GM19452 (cell line): Measurements from ENCODE around the gene ESPN.

Source experiments
- ATAC-seq: cut with Tn5 transposase; IDR thresholded peaks from one replicate; pipeline ENCODE4 v1.9.1; 2021; ENCODE audit not compliant: unreplicated experiment

Gene ESPN

DNA sequence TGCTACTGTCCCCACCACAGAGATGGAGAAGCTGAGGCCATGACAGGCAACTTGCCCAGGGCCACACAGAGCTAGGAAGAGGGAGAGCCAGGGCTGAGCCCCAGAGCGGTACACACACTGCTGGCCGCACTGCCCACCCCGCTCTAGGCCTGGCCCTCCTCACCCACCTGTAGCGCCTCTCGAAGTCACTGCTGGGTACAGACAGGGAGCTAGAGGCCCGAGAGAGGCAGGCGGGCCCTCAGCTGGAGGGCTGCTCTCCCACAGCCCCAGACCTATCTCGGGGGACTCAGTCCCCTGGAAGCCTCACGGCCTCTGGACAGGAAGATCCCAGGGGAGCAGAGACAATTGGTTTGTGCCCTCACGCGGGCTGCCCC is 84.2 kb downstream of the ESPN start:
- no peak for ATAC-seq

DNA sequence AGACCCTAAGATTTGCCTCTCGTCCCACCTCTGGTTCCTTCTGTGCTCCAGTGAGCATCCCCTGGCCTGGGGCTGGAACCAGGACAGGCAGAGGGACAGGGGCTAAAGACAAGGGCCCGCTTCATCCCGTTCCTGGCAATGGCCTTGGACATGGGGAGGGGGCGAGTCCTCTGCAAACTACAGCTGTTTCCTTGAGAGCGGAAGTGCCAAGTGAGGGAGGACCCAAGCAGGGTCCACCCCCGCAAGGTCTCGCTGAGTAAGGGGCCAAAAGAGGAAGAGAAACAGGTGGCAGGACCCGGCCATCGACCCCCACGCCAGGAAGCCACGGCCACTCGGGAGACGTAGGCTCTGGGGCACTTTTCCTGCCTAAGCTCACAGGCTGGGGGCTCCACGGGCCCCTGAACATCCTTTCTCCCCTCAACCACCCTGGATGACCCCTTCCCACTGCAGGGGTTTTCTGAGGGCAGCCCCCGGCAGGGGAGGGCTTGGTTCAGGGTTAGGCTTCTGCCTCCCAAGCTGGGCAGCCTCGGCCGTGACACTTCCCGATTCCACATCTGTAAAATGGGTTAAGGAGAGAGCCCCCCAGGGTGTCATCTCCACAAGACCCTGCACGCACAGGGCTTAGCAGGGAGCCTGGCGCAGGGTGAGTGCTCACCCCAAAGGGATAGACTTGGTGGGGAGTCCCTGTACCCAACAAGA is 84.8 kb downstream of the ESPN start:
- no peak for ATAC-seq

DNA sequence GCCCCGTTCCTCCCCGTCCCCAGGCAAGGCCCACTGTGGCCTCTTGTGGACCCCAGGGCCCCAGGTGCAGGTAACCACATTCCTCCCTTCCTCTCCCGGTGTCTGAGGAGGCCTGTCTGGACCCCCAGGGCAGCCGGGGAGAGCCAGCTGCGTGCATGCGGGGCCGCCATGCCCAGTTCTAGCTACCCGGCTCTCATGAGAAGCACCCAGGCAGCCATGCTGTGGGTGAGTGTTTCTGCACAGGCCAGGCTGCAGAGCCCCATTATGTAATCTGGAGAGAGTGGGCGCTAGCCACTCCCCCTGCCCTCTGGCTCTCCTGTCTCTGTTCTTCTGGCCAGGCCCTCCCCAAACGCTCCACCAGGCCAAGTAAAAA is 85.3 kb downstream of the ESPN start:
- no peak for ATAC-seq

DNA sequence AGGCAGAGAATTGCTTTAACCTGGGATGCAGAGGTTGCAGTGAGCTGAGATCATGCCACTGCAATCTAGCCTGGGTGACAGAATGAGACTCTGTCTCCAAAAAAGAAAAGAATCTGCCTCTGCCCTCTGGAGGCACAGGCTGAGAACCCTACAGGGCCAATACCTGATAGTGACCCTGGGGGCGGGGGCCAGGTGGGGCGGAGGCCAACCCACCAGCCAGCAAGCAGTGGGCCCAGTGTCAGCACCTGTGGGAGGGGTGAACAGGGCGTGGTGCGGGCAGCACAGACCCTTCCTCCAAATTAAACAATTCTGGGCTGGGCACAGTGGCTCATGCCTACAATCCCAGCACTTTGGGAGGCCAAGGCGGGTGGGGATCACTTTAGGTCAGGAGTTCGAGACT is 85.9 kb downstream of the ESPN start:
- no peak for ATAC-seq
